GM19193 (cell line): ENCODE data around the gene TBC1D20.

ENCODE experiments used
- POLR2A ChIP-seq: IDR thresholded peaks from 4 replicates; pipeline ENCODE4 v1.6.1; 2011; ENCODE audit not compliant: insufficient read depth, insufficient read length; ENCODE audit errors: extremely low read depth

Gene TBC1D20

GRCh38 chr20:462199-462991 is at the start of gene TBC1D20:
Gene TBC1D20, minus strand, starts transcription at chr20:462533. Its CDS starts 128 bp downstream, at chr20:462405.
- peak; percentile 85 for TF ChIP-seq POLR2A

GRCh38 chr20:507761-508332 is 45.5 kb upstream of the TBC1D20 start:
- no peak for TF ChIP-seq POLR2A

- TF ChIP-seq POLR2A = no peak
Observed at GRCh38 chr20:507006-507758, 44.8 kb upstream of the TBC1D20 start.

GRCh38 chr20:504632-505075 is 42.3 kb upstream of the TBC1D20 start:
- TF ChIP-seq POLR2A = no peak

GRCh38 chr20:503048-503737 is 40.9 kb upstream of the TBC1D20 start:
- TF ChIP-seq POLR2A = no peak

GRCh38 chr20:497979-498378 is 35.6 kb upstream of the TBC1D20 start:
- TF ChIP-seq POLR2A = no peak

GRCh38 chr20:496126-496696 is 33.9 kb upstream of the TBC1D20 start:
- no peak for TF ChIP-seq POLR2A

- TF ChIP-seq POLR2A = no peak
Observed at GRCh38 chr20:492159-492558, 29.8 kb upstream of the TBC1D20 start.

- TF ChIP-seq POLR2A = no peak
Observed at GRCh38 chr20:487655-488054, 25.3 kb upstream of the TBC1D20 start.

GRCh38 chr20:483815-484644 is 21.7 kb upstream of the TBC1D20 start:
- TF ChIP-seq POLR2A = no peak

GRCh38 chr20:481167-481566 is 18.8 kb upstream of the TBC1D20 start:
- no peak for TF ChIP-seq POLR2A

GRCh38 chr20:480044-480443 is 17.7 kb upstream of the TBC1D20 start:
- TF ChIP-seq POLR2A = no peak

GRCh38 chr20:479487-479886 is 17.2 kb upstream of the TBC1D20 start:
- TF ChIP-seq POLR2A = no peak

- TF ChIP-seq POLR2A = no peak
Observed at GRCh38 chr20:478949-479429, 16.7 kb upstream of the TBC1D20 start.
